NCI-H510A treated with DMSO at 0.1 percent for 48 hours (cell line): ENCODE data around the gene WDR83.
"Not testable (repeated sequence)": the region's sequence is repeated elsewhere in the genome, so short reads cannot be mapped to it uniquely, and the experiment has no call there.

ENCODE experiments used
- DNase-seq: peaks from one replicate; lab custom pipeline; 2025; lab: John Stamatoyannopoulos, UW

WDR83 gene

DNA sequence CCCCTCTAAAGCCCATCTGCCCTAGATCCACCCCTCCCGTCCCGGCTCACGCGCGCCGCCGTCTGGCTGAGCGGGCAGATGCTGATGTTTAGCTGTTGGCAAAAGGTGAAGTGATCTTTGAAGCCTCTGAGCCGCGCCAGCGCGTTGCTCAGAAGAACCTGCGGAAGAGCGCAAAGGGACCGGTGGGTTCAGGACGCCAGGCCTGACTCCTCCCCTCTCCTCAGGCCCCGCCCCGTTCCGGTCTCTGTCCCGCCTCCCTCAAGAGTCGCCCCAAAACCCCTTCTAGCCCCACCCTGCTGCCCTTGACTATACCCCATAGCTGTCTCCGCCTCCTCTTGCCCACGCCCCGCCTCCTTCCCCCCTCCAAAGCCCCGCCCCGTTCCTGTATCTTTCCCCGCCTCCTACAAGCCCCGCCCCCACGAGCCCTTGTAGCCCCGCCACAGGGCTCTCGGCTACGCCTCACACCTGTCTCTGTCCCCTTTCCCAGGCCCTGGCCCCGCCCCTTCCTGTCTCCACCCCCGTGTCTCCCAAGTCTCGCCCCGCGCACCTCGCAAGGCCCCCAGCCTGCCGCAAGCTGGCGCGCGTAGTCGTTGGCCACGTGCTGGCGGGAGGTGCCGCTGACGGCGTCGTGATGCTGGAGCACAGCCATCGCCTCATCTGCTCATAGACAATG lies 9.6 kb upstream of the WDR83 start:
- no peak for DNase-seq

DNA sequence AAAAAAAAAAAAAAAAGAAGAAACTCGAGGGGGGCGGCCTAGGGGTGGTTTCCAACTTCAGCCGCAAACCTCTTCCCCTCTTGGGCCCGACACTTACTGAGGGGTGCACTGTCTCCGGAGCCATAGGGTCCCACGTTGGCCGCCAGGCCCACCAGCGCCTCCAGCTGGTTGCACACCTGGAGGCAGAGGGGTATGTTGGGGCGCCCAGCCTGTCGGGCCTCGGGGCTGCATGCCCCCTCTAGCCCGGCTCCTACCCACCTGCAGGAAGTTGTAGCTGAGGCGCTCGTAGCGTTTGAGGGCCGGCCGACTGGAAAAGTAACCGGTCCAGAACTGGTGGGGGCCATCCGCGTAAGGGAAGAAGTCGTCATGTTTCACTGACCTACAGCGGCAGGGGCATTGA lies 8.6 kb upstream of the WDR83 start:
- no peak for DNase-seq

DNA sequence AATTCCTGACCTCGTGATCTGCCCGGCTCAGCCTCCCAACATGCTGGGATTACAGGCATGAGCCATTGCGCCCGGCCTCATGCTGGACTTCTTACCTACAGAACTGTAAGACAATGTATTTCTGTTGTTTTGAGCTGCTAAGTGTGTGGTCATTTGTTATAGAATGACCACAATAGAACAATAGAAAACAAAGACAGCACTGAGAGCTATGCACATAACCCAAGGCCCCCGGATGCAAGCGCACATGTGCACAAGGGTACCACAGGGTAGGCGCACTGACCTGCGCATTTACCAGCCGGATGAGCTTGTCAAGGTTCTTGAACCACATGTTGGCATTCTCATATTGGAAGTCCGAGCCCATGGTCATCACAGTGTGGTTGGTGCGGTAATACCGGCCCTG lies 5.6 kb upstream of the WDR83 start:
- no peak for DNase-seq

DNA sequence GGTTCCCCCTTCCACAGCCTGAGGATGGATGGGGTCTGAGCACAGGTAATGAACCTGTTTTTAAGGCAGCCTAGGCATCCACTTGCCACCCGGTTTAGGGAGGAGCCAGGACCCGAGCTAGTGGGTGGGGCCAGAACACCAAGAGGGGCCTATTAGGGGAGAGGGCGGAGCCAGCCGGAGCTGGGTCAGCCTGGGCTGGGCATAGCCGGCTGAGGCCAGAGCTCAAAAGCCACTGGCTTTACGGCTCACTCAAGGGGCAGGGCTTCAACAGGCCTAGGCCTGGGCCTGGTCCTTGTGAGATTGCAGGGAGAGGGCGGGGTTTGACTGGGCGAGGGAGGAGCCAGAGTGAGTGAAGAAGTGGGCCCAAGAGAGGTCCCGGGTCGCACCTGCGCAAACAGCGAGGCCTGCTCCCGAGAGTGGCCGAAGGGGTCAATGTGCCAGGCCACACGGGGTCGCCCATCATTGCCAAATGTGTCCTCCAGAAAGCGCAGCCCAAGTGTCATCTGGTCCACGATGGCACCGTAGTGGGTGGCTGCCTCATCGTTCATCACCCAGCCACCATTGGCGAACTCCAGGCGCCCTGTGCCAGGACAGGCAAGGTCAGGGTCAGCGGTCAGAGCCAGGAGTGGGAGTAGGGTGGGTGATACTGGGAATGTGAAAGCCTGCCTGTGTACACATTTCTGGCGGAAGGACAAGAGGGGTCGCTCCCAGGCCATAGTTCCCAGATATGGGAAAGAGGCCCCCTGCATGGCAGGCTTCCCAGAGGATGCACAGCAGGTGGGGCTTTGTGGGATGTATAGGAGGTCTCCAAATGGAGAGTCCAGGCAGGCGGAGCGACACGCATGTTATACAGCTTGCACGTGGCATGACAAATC lies 2.0 kb upstream of the WDR83 start:
- DNase-seq = no peak

DNA sequence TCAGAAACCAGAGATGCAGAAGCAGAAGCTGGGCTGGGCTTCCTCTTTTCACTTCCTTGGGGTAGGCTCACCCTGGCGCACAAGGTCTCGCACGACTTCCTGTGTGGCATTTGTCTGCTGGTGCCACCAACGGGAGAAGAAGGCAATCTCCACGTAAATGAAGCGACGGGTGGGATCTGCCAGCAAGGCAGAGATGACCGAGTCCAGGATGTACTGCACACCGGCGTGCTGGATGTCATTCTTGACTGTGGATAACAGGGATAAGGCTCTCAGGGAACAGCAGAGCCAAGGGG lies 1.4 kb upstream of the WDR83 start:
- DNase-seq = no peak

DNA sequence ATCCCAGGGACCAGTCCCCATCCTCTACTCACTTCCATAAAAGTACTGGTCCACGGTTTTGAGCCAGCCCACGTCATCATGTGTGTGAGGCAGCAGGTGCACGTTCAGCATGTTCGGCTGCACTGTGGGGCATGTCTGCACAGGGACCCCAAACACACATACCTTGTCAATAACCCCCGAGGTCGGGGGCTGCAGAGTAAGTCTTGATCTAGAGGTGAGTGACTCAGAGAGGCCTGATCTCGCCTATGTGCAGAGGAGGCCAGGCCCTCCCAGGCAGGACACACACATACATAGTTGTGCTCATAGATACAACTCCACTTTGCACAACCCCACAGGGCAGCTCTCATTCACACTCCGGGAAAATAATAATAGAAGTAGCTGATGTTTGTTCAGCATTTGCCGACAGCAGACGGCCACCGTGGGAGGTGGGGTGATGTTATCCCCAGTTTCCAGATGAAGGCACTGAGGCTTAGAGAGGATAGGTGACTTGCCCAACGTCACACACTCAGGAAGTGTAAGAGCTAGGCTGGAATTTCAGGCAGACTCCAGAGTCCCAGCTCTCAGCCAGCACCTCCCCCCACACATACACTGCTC lies 839 bp upstream of the WDR83 start:
- DNase-seq = no peak

DNA sequence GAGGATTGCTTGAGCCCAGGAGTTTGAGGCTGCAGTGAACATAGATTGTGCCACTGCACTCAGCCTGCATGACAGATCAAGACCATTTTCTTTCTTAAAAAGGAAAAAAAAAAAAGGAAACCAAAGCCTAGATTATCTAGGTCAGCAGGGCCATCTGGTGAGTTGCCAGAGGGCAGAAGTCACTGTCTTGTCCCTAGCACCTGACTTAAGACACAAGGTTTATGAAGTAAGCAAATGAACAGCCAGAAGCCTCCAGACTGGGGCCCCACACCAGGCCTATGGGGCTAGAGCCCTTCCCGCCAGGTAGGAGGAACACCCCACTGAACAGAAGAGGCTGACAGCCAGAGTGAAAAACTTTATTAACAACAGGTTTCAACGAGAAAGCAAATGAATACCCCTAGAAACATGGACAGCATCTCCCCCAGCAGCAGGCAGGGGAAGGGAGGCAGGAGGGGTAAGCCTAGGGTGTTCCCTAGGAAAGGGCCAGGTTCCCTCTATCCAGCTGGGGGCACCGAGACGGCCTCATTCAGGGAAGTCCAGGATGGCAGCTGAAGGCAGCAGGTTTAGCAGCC lies 1.2 kb downstream of the WDR83 start:
- no peak for DNase-seq

DNA sequence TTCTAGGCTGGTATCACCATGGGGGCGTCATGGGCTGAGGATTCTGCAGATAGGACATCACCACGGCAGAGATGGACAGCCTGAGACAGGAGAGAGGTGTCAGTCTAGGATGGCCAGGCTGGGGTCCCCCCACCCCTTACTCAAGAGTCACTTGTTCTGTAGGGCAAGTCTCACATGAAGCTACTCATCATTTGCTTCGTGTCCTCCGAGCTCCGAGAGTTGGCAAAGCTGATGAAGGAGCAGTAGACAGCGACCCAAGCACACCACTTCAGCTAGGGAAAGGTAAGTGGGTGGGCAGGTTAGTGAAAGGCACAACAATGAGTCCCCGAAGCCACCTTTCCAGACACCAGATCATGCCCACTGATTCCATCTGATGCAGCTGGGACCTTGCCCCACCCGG lies 1.7 kb downstream of the WDR83 start:
- DNase-seq = no peak

DNA sequence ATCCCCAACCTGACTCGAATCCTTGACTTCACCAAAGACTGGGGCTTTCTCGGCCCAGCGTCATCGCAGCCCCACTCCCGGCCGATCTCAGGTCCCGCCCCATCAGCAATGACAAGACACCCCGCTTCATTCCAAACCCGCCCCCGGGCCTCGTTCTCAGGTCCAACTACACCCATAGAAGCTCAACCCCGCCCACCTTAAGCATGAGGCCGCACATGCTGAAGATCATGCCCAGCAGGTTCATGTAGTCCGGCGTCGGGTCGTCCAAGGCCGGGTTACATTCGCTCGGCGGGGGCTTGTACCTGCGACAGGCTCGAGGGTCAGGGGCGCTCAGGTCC lies 2.3 kb downstream of the WDR83 start:
- DNase-seq = no peak

DNA sequence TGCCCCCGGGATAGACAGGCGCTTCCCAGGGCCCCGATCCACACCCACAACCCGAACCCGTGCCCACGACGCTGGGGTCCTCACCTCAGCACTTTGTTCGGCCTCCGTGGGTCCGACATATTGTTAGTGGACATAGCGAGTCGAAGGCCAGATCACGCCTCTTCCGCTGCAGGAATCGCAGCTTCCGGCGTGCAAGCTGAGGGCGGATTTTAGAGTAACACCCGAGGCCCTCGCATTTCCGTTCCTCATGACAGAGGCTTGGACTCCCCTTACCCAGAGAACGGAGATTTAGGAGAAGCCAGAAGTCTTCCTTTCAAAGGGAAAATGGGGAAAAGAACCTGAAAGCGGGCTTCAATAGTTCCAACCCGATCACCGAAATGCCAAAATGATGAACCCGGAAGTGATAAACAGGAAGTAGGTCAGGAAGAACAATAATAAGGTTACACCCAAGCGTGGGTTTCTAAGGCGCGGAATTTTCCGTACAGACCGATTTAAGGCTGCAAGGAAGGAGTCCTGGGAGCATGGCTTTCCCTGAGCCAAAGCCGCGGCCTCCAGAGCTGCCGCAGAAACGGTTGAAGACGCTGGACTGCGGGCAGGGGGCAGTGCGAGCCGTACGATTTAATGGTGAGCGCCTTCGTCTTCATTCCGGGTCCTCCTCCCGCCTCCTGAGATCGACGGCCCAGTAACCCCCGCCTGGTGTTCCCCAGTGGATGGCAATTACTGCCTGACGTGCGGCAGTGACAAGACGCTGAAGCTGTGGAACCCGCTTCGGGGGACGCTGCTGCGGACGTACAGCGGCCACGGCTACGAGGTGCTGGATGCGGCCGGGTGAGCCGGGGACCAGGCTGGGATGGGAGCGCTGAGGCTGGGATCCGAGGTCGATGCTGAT lies 2.9 kb downstream of the WDR83 start:
- DNase-seq = peak; percentile 92

DNA sequence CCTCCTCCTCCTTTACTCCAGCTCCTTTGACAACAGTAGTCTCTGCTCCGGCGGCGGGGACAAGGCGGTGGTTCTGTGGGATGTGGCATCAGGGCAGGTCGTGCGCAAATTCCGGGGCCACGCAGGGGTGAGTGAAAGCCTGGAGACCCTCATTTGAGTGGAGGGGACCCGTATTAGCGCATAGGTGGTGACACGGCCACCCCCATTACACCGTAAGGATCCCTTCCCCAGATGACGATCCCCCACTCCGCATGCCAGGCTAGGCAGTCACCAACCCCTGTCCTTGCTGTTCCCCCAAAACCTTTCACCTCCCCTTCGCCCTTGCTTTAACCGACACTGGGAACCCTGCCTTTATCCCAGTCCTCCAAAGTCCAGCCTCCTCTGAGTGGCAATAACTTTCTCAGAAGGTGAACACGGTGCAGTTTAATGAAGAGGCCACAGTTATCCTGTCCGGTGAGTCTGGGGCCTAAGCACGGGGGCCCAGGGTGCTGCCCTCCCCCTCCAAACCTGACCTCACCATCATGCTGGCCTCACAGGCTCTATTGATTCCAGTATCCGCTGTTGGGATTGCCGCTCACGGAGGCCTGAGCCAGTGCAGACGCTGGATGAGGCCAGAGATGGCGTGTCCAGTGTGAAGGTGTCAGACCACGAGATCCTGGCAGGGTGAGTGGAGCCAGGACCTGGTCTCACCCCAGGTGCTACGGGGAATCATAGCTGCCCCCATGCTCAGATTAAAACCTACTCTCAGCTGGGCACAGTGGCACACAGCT lies 3.7 kb downstream of the WDR83 start:
- DNase-seq = no peak

DNA sequence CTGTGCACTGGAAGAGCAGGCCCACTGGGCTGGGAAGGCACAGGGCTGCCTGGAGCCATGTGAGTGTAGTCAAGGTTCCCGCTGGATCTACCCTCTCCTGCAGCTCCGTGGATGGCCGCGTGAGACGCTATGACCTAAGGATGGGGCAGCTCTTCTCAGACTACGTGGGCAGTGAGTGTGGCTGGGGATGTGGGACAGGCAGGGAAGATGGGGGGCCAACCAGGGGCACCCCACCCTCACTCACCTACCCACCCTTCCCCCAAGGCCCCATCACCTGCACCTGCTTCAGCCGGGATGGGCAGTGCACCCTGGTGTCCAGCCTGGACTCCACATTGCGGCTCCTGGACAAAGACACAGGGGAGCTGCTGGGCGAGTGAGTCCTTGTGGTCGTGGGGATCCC lies 6.1 kb downstream of the WDR83 start:
- DNase-seq = no peak

DNA sequence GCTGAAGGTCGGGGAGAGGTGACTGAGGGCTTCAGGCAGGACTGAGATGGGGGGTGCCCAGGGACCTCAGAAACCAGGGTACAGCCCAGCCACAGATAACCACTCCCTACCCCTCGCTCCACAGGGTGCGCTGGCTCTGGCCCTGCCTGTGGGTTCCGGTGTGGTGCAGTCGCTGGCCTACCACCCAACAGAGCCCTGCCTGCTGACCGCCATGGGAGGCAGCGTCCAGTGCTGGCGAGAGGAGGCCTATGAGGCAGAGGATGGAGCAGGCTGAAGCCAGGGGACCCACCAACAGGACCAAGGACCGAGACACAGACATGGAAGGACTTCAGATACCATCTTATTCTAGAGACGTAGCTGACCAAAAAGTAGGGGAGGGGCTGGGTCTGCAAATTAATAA lies 8.8 kb downstream of the WDR83 start:
- DNase-seq = no peak

DNA sequence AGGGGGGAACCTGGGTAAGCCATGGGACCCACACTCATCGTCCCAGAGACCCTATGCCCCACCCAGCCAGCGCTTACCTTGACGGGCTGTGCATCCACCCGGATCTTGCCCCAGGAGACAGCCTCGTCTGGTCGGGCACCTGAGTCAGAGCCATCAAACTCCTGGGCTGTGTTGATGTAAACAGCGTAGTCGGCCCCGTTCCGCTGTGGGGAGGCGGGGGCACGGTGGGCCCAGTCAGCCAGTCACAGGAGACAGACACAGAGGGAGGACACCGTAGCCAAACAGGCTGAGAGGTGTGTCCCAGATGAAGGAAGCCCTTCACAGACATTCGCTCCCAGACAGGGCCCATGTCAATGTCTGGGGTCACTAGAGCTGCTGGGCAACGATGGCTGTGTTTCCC lies 9.3 kb downstream of the WDR83 start:
- no peak for DNase-seq

DNA sequence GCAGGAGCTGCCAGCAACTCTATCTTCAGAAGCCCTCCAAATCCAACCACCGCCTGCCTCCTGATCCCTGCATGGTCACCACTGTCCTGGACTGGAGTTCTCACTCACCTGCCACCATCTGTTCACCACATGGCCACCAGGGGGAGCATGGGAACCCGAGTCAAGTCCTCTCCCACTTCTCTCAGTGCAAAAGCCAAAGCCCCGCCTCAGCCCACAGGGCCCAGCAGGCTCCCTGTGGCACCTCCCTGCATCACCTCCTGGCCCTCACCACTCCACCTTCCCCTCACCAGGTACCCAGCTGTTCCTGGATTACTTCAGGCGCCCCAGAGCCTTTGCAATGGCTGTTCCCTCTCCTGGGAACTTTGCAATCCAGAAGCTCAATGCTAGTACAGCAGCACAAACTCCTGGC lies 9.8 kb downstream of the WDR83 start:
- DNase-seq = peak; percentile 86

DNA sequence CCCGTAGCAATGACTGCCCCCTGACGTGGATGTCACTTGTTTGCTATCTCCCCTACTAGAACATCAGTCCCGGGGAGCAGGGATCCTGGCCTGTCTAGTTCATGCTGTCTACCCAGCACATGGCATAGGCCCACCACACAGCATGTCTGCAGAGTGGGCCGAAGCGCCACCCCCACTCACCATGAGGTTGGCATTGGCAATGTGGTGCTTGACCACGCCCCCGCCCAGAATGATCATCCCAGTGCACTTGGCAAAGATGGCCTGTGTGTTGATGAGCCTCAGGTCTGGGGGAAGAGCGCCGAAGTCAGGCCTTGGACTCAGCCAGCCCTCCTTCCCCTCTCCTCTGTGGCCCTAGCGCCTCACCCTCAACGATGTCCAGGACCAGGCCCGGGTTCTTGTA lies 10.3 kb downstream of the WDR83 start:
- DNase-seq = no peak

DNA sequence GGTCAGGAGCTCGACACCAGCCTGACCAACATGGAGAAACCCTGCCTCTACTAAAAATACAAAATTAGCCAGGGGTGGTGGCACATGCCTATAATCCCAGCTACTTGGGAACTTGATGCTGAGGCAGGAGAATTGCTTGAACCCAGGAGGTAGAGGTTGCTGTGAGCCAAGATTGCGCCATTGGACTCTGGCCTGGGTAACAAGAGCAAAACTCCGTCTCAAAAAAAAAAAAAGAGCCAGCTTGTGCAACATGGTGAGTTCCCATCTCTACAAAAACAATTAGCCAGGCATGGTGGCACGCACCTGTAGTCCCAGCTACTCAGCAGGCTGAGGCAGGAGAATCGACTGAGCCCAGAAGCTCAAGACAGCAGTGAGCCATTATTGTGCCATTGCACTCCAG lies 11.4 kb downstream of the WDR83 start:
- DNase-seq = not testable (repeated sequence)

DNA sequence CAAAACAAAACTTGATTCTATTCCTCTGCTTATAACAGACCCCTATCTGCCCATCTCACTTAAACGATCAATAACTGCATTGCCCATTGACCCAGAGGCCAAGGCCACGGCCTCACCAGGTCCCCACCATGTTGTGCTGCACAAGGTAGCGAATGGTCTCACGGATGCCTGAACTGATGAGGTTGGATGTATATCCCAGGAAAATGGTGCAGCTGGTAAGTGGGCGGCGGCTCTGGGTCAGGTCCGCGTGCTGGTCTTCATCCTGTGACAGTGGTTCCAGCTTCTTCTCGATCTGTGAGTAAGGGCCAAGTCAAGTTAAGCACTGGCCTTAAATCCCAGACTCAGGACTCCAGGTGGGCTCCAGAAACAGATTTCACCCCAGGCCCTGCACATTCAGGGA lies 13.4 kb downstream of the WDR83 start:
- DNase-seq = no peak

DNA sequence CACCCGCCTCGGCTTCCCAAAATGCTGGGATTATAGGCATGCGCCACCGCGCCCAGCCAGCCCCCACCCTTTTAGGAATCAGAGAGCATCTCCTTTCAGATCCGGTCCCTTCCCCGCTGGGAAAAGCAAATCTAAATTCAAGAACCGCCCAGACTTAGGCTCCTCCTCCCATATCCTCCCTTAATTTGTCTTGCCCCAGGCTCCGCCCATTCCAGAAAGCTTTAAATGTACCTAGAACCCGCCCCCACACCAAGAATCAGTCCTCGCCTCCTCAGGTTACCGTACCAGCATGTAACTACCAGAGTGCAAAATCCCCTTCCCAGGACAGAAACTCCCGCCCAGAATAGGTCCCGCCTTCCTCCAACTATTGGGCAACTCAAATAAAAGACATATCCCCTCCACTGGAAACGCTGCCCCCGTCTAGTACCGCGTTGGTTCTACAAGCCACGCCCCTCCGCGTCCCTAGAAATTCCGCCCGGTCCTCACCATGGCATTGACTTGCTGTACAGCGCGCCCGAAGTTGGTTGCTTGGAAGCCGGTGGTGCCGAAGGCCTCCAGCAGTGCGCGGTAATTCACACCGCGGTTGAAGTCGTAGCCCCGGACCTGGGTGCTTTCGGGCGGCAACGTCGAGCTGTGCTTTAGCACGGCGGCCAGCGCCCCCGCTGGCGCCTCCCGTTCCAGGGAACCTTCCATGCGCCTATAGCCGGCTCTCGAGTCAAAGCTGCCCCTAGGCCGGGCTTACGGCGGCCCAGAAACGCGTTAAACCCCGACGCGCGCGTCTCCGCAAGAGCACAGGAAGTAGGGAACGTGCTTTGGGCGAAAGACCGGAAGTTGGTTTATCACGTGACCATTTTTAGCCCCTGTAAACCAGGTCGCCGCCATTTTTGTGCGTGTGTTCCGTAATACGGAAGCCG lies 14.7 kb downstream of the WDR83 start, which contains the start of gene DHPS:
DHPS (minus strand) TSS at position 807 of the 914 bp plus-strand sequence; CDS start at position 693, 114 bp downstream.
- DNase-seq = peak; percentile 97

DNA sequence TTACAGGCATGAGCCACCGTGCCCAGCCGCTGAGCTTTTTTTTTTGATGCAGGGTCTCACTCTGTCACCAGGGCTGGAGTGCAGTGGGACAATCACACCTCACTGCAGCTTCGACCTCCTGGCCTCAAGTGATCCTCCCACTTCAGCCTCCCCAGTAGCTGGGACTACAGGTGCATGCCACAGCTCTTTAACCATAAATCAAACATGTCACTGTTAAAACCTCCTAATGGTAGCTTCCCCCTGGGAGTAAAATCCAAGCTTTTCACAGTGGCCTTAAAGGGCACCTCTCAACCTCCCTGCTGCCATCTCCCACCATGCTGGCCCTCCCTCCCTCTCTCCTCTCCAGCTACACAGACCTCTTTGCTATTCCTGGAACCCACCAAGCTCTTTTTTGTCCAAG lies 19.2 kb downstream of the WDR83 start:
- no peak for DNase-seq
